ENCODE data around the gene CLIC4.

The CLIC4 gene

GRCh38 chr1:24866211-24867083 is 121.2 kb downstream of the CLIC4 start:
- no peak for DNase-seq (ENCODE audit: low spot score)
- H3K27ac ChIP-seq: no peak overlapping the region
- ChIA-PET CTCF (interaction anchor here (1.1 kb wide), 1 partner anchor 47 kb away, joined by 3 read pairs; no protein-coding TSS in a partner anchor), POLR2A (ENCODE audit: low non-redundant PET) (no interaction called here)
- no peak for TF ChIP-seq CTCF (conservative IDR thresholded peaks at IDR 0.05; ENCODE audit: low read depth)

- no peak overlapping the region for H3K27ac ChIP-seq
- no peak for DNase-seq (ENCODE audit: low spot score)
- POLR2A ChIA-PET (ENCODE audit: low non-redundant PET): no interaction called here
- TF ChIP-seq CTCF (conservative IDR thresholded peaks at IDR 0.05; ENCODE audit: low read depth): no peak
- CTCF ChIA-PET: no interaction called here
Measured at GRCh38 chr1:24867084-24867870, 122.0 kb downstream of the CLIC4 start.

DNA sequence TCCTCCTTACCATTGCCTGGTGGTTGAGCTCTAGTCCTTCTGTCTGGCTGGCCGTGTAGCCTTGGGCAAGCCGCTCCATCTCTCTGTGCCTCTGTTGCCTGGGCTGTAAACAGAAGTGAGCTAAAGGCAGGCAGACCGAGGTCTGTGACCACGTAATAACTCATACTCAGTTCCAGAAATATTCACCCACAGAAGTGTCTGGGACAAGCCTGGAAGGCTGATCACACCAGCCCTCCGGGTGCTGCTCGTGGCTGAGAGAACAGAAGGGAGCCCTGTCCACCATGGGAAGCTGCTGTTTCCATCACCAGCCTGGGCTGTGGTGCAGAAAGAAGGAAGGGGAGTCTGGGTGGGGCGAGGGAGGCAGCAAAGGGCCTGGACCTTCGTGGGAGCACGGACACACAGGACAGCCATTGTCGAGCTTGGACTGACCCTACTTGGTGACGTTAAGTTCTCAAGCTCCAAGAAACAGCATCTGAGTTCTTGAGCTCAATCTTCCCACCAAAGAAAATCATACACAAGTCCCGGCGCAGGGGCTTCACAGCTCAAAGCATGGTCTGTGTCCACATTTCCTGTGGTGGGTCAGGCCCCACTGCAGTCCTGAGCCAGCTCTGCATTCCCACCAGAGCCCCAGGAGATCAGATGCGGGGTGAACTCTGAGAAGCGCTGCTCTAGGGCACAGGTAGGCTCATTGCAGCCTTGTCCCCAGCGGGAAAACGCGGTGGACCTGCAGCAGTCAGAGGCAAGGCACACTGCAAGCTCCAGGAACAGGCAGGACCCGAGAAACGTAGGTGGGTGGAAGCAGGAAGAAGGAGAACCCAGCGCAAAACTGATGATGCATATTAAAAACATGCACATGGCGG is 123.0 kb downstream of the CLIC4 start:
- TF ChIP-seq CTCF (conservative IDR thresholded peaks at IDR 0.05; ENCODE audit: low read depth): no peak
- no peak for DNase-seq (ENCODE audit: low spot score)
- CTCF ChIA-PET: no interaction called here
- POLR2A ChIA-PET (ENCODE audit: low non-redundant PET): no interaction called here
- no peak overlapping the region for H3K27ac ChIP-seq

GRCh38 chr1:24870551-24871195 is 125.4 kb downstream of the CLIC4 start:
- POLR2A ChIA-PET (ENCODE audit: low non-redundant PET): no interaction called here
- CTCF ChIA-PET: no interaction called here
- no peak for DNase-seq (ENCODE audit: low spot score)
- H3K27ac ChIP-seq: no peak overlapping the region
- TF ChIP-seq CTCF (conservative IDR thresholded peaks at IDR 0.05; ENCODE audit: low read depth): no peak

DNA sequence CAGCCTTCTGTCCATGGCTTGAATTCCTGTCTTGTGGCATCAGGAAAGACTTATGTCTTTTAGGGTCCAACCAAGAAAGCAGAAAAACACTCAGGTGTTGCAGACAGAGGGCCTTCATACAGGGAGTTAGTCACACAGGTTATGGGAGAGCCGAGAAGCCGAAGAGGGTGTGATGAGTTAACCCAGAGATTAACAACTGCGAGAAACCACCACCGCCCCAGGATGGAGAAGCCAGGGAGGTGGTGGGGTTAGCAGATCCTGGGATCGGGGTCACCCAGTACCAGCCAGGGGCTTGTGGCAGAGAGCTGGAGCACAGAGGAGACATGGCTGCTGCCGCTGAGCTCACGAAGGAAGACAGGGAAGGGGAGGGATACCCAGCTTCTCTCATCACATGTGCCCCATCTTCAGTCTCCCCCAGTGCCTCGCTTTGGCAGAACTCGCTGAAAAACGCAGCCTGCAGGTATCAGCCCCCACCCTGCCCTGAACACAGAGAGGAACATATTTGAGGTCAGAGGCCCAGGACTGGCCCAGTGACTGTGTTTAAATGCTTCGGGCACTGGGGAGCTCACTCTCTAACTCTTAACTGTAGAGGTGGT is 126.2 kb downstream of the CLIC4 start:
- no peak for TF ChIP-seq CTCF (conservative IDR thresholded peaks at IDR 0.05; ENCODE audit: low read depth)
- DNase-seq (ENCODE audit: low spot score): no peak
- ChIA-PET POLR2A (ENCODE audit: low non-redundant PET) (no interaction called here), CTCF (no interaction called here)
- H3K27ac ChIP-seq: no peak overlapping the region
